Lower leg skin (tissue), 4 donors: ENCODE results near the gene PRTFDC1. TPM values are rescaled to one million over a fixed set of nuclear protein-coding genes. Genes with fewer than 3 reads are reported as not detected.

Source experiments
- DNase-seq, 2 donors: peaks; one replicate each; pipeline ENCODE4 v3.0.0-alpha.2; 2019; ENCODE audit warnings: low spot score in 2 of 2
- H3K4me3 ChIP-seq: fragments of 200-600 bp; sonication (generic); 2 replicates; pipeline ENCODE4 v1.5.1; 2017; ENCODE audit warnings: mild to moderate bottlenecking, low read depth; ENCODE audit not compliant: poor library complexity, severe bottlenecking
- CTCF ChIP-seq, 3 donors: fragments of 450-650 bp; IDR thresholded peaks; one replicate each; pipeline ENCODE4 v1.5.1; 2016; ENCODE audit warnings: antibody characterized with exemption in 3 of 3, mild to moderate bottlenecking in 3 of 3, moderate library complexity in 2 of 3
- POLR2A ChIP-seq, 2 donors: fragments of 450-650 bp; IDR thresholded peaks; one replicate each; pipeline ENCODE4 v1.6.1; 2016 to 2017; ENCODE audit warnings: antibody characterized with exemption in 2 of 2, mild to moderate bottlenecking in 1 of 2, moderate library complexity in 1 of 2
- WGBS, 2 donors: methylation state at CpG; one replicate each; pipeline ENCODE4 v1.1.5; 2018; 5-methylcytosine and 5-hydroxymethylcytosine counted together
- intact Hi-C: fragments of 100-400 bp; cut with DNase I; formaldehyde crosslinking; loops from one replicate; pipeline ENCODE4 v1.15.0; 2023; ENCODE audit warnings: low total_unique reads
- total RNA-seq, 4 donors: library from RNA; depleted of rRNA; stranded (reverse); fragments of >200 nt; gene quantifications; one replicate each; pipeline ENCODE4 v1.1.0, GENCODE V29; 2016

The PRTFDC1 gene
- total RNA-seq, 4 donors from 2014 or later = 0.45 to 1.3 TPM; not detected in 2

GRCh38 chr10:24899571-24899970, 52.8 kb downstream of the PRTFDC1 start:
- intact Hi-C loops = no loop called here
- WGBS, 2 donors = 72 to 82% methylated on average over 2 of the region's 2 CpGs
- H3K4me3 ChIP-seq = no peak overlapping the region
- TF ChIP-seq POLR2A (IDR thresholded peaks at IDR 0.05) (no peak), CTCF (IDR thresholded peaks at IDR 0.05) (no peak)
- no peak for DNase-seq

GRCh38 chr10:24898501-24898900, 53.9 kb downstream of the PRTFDC1 start:
- intact Hi-C loops = no loop called here
- TF ChIP-seq CTCF (IDR thresholded peaks at IDR 0.05) = no peak
- TF ChIP-seq POLR2A (IDR thresholded peaks at IDR 0.05) = no peak
- 88 to 96% methylated on average over 2 of the region's 2 CpGs for WGBS, 2 donors
- DNase-seq = no peak
- no peak overlapping the region for H3K4me3 ChIP-seq

- no peak for TF ChIP-seq POLR2A (IDR thresholded peaks at IDR 0.05)
- no peak for TF ChIP-seq CTCF (IDR thresholded peaks at IDR 0.05)
- intact Hi-C loops = no loop called here
- 68 to 75% methylated on average over 4 of the region's 4 CpGs for WGBS, 2 donors
- no peak overlapping the region for H3K4me3 ChIP-seq
- DNase-seq = no peak
Observed at GRCh38 chr10:24897326-24897926, 55.0 kb downstream of the PRTFDC1 start.

- 88% methylated on average over 8 of the region's 8 CpGs for WGBS, 2 donors
- DNase-seq = no peak
- intact Hi-C loops = no loop called here
- H3K4me3 ChIP-seq = no peak overlapping the region
- TF ChIP-seq CTCF (IDR thresholded peaks at IDR 0.05) (no peak), POLR2A (IDR thresholded peaks at IDR 0.05) (no peak)
Observed at GRCh38 chr10:24894728-24895127, 57.7 kb downstream of the PRTFDC1 start.

- intact Hi-C loops = no loop called here
Observed at GRCh38 chr10:24894309-24894708, 58.1 kb downstream of the PRTFDC1 start.

More at GRCh38 chr10:24894309-24894708, 58.1 kb downstream of the PRTFDC1 start:
- TF ChIP-seq CTCF (IDR thresholded peaks at IDR 0.05) (no peak), POLR2A (IDR thresholded peaks at IDR 0.05) (no peak)
- no peak overlapping the region for H3K4me3 ChIP-seq
- WGBS, 2 donors = 73 to 90% methylated on average over 5 of the region's 5 CpGs
- no peak for DNase-seq
